ENCODE measurements around the gene UVRAG.
A peak's percentile ranks its signal among the peaks of the same experiment; 100 is the strongest.

UVRAG gene

GRCh38 chr11:75813622-75814039 lies 1.4 kb upstream of the UVRAG start:
- Histone ChIP-seq H3K27ac (ENCODE audit: extremely low read depth, low read depth, low read length) (no peak overlapping the region), H3K4me3 (ENCODE audit: low read depth, low read length) (no peak overlapping the region), H3K4me1 (ENCODE audit: control insufficient read depth, insufficient read depth, low read length) (no peaks in the 10 kb centered on the region), H3K36me3 (ENCODE audit: control insufficient read depth in 2 of 2, insufficient read depth in 1 of 2, low read length in 2 of 2) (no peaks in the 10 kb centered on the region), H3K9me3 (ENCODE audit: control insufficient read depth, insufficient read depth, low read depth, low read length) (no peaks in the 10 kb centered on the region)
- CTCF ChIA-PET = interaction anchor here (0.7 to 2.1 kb wide), 5 partner anchors 11 to 395 kb away, joined by 4 to 14 read pairs (median 5); no protein-coding TSS in a partner anchor
- no peak for TF ChIP-seq ZNF16 (tag by site-specific recombination; IDR thresholded peaks at IDR 0.05; ENCODE audit: low read depth)
- TF ChIP-seq ZNF404 (tag by site-specific recombination; IDR thresholded peaks at IDR 0.05) = no peak
- TF ChIP-seq ZNF580 (tag by site-specific recombination; IDR thresholded peaks at IDR 0.05) = no peak
- TF ChIP-seq, protein P1, sequence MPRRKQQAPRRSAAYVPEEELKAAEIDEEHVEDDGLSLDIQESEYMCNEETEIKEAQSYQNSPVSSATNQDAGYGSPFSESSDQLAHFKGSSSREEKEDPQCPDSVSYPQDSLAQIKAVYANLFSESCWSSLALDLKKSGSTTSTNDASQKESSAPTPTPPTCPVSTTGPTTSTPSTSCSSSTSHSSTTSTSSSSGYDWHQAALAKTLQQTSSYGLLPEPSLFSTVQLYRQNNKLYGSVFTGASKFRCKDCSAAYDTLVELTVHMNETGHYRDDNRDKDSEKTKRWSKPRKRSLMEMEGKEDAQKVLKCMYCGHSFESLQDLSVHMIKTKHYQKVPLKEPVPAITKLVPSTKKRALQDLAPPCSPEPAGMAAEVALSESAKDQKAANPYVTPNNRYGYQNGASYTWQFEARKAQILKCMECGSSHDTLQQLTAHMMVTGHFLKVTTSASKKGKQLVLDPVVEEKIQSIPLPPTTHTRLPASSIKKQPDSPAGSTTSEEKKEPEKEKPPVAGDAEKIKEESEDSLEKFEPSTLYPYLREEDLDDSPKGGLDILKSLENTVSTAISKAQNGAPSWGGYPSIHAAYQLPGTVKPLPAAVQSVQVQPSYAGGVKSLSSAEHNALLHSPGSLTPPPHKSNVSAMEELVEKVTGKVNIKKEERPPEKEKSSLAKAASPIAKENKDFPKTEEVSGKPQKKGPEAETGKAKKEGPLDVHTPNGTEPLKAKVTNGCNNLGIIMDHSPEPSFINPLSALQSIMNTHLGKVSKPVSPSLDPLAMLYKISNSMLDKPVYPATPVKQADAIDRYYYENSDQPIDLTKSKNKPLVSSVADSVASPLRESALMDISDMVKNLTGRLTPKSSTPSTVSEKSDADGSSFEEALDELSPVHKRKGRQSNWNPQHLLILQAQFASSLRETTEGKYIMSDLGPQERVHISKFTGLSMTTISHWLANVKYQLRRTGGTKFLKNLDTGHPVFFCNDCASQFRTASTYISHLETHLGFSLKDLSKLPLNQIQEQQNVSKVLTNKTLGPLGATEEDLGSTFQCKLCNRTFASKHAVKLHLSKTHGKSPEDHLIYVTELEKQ (tag by site-specific recombination; IDR thresholded peaks at IDR 0.05; ENCODE audit: borderline replicate concordance) = no peak
- TF ChIP-seq, protein P2, sequence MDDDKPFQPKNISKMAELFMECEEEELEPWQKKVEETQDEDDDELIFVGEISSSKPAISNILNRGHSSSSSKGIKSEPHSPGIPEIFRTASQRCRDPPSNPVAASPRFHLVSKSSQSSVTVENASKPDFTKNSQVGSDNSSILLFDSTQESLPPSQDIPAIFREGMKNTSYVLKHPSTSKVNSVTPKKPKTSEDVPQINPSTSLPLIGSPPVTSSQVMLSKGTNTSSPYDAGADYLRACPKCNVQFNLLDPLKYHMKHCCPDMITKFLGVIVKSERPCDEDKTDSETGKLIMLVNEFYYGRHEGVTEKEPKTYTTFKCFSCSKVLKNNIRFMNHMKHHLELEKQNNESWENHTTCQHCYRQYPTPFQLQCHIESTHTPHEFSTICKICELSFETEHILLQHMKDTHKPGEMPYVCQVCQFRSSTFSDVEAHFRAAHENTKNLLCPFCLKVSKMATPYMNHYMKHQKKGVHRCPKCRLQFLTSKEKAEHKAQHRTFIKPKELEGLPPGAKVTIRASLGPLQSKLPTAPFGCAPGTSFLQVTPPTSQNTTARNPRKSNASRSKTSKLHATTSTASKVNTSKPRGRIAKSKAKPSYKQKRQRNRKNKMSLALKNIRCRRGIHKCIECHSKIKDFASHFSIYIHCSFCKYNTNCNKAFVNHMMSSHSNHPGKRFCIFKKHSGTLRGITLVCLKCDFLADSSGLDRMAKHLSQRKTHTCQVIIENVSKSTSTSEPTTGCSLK (tag by site-specific recombination; IDR thresholded peaks at IDR 0.05) = no peak
- POLR2A ChIA-PET = no interaction called here

DNA sequence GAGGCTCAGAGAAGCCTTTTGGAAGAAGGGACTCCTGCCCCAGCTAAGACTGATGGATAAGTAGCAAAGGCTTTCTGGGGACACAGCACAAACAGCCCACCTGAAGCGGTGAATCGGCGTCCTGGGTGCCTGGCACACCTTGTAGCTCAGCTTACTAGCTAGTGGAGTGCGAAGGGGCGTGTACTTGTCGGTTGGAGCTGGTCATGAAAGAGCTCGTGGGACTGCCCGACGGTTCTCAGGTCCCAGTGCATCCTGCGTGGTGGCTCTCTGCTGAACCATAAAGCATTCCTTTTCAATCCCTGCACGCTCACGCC lies 690 bp upstream of the UVRAG start:
- H3K4me1 ChIP-seq (ENCODE audit: control insufficient read depth, insufficient read depth, low read length) = no peaks in the 10 kb centered on the region
- no peak overlapping the region for H3K27ac ChIP-seq (ENCODE audit: extremely low read depth, low read depth, low read length)
- peak; percentile 56; the same call in 1 of the 2 replicates for TF ChIP-seq ZNF777 (tag by site-specific recombination; IDR thresholded peaks at IDR 0.05; ENCODE audit: borderline replicate concordance)
- TF ChIP-seq, protein P3, sequence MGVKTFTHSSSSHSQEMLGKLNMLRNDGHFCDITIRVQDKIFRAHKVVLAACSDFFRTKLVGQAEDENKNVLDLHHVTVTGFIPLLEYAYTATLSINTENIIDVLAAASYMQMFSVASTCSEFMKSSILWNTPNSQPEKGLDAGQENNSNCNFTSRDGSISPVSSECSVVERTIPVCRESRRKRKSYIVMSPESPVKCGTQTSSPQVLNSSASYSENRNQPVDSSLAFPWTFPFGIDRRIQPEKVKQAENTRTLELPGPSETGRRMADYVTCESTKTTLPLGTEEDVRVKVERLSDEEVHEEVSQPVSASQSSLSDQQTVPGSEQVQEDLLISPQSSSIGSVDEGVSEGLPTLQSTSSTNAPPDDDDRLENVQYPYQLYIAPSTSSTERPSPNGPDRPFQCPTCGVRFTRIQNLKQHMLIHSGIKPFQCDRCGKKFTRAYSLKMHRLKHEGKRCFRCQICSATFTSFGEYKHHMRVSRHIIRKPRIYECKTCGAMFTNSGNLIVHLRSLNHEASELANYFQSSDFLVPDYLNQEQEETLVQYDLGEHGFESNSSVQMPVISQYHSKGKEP (tag by site-specific recombination; IDR thresholded peaks at IDR 0.05) = no peak
- no peak for TF ChIP-seq ZBTB6 (tag by site-specific recombination; IDR thresholded peaks at IDR 0.05)
- TF ChIP-seq EGR2 (tag by site-specific recombination; IDR thresholded peaks at IDR 0.05; ENCODE audit: low read depth) = no peak
- TF ChIP-seq, protein P4, sequence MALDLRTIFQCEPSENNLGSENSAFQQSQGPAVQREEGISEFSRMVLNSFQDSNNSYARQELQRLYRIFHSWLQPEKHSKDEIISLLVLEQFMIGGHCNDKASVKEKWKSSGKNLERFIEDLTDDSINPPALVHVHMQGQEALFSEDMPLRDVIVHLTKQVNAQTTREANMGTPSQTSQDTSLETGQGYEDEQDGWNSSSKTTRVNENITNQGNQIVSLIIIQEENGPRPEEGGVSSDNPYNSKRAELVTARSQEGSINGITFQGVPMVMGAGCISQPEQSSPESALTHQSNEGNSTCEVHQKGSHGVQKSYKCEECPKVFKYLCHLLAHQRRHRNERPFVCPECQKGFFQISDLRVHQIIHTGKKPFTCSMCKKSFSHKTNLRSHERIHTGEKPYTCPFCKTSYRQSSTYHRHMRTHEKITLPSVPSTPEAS (tag by site-specific recombination; IDR thresholded peaks at IDR 0.05) = no peak
- peak overlapping the region; percentile 90 for H3K4me3 ChIP-seq (ENCODE audit: low read depth, low read length)
- ChIA-PET CTCF (interaction anchor here (0.7 to 2.1 kb wide), 5 partner anchors 12 to 394 kb away, joined by 4 to 14 read pairs (median 5); no protein-coding TSS in a partner anchor), POLR2A (interaction anchor here (1.5 kb wide), 1 partner anchor 393 kb away, joined by 4 read pairs; no protein-coding TSS in a partner anchor)
- H3K9me3 ChIP-seq (ENCODE audit: control insufficient read depth, insufficient read depth, low read depth, low read length) = no peaks in the 10 kb centered on the region
- H3K36me3 ChIP-seq (ENCODE audit: control insufficient read depth in 2 of 2, insufficient read depth in 1 of 2, low read length in 2 of 2) = no peaks in the 10 kb centered on the region

Measured in HEK293 (cell line).